Measurements from ENCODE around the gene IFT22. TPM values are rescaled to one million over a fixed set of nuclear protein-coding genes. Genes with fewer than 3 reads are reported as not detected.

Gene IFT22
- total RNA-seq, 1 experiment from 2014 or later, result 21.3 TPM

- DNase-seq, result no peak
Measured at GRCh38 chr7:101363196-101363733, 41.7 kb upstream of the IFT22 start.

More at GRCh38 chr7:101363196-101363733, 41.7 kb upstream of the IFT22 start:
- Histone ChIP-seq H3K79me2 (ENCODE audit: insufficient read depth, low read length) (peaks cover 4% of the 10 kb centered on the region; the same call in 1 of the 2 replicates), H3T11ph (ENCODE audit: low read length) (no peak overlapping the region), H3K27me3 (ENCODE audit: insufficient read depth, low read length) (no peaks in the 10 kb centered on the region), H2BK12ac (ENCODE audit: insufficient read length, low read depth, low read length) (no peak overlapping the region), H3K56ac (ENCODE audit: insufficient read length, low read depth, low read length) (no peak overlapping the region), H2AK5ac (ENCODE audit: insufficient read length, low read length) (no peak overlapping the region), H2BK5ac (ENCODE audit: insufficient read length, low read length) (no peak overlapping the region), H2BK20ac (ENCODE audit: low read depth, low read length, poor library complexity, severe bottlenecking) (no peak overlapping the region), H3K27ac (ENCODE audit: insufficient read length, low read depth, low read length) (no peak overlapping the region), H4K8ac (replicated peaks; ENCODE audit: insufficient read length, low read depth, low read length) (no peak overlapping the region), H3K9me3 (ENCODE audit: control insufficient read depth, low read depth, low read length) (no peaks in the 10 kb centered on the region), H3K23me2 (ENCODE audit: insufficient read length, low read depth, low read length, poor library complexity, severe bottlenecking) (peaks cover 5% of the 10 kb centered on the region), H4K91ac (ENCODE audit: insufficient read length, low read depth, low read length) (no peak overlapping the region), H2BK120ac (ENCODE audit: low read depth, low read length, poor library complexity, severe bottlenecking) (no peak overlapping the region), H3K4me2 (ENCODE audit: insufficient read depth, insufficient read length, low read length) (peak overlapping the region; percentile 95), H3K9ac (ENCODE audit: extremely low read depth, insufficient read length, low read length) (peak overlapping the region; percentile 83), H4K20me1 (ENCODE audit: control insufficient read depth, insufficient read depth, insufficient read length) (no peaks in the 10 kb centered on the region), H3K4ac (ENCODE audit: low read depth, low read length) (no peak overlapping the region; the same call in 1 of the 2 replicates), H4K5ac (ENCODE audit: insufficient read length, low read depth, low read length) (no peak overlapping the region), H2AFZ (ENCODE audit: low read length) (no peak overlapping the region), H3K23ac (ENCODE audit: insufficient read length, low read depth, low read length) (no peak overlapping the region), H2BK15ac (ENCODE audit: low read depth, low read length) (no peak overlapping the region), H3K4me1 (ENCODE audit: insufficient read depth, low read length) (no peaks in the 10 kb centered on the region), H3K18ac (ENCODE audit: insufficient read length, low read depth, low read length) (peak overlapping the region; percentile 100), H3K14ac (ENCODE audit: insufficient read depth, low read length) (peak overlapping the region; percentile 100), H3K79me1 (ENCODE audit: insufficient read depth, low read depth, low read length, poor library complexity, severe bottlenecking) (peaks cover 6% of the 10 kb centered on the region)
- Mint-ChIP-seq H3K36me3 (ENCODE audit: insufficient read depth in 1 of 3, low read depth in 3 of 3) (peaks cover 10 to 31% (median 29%) of the 10 kb centered on the region in 3 experiments), H3K27me3 (ENCODE audit: low read depth) (peaks cover 7% of the 10 kb centered on the region), H3K27ac (no peak overlapping the region), H3K9me3 (peaks cover 0 to 5% of the 10 kb centered on the region in 2 experiments; a peak in 4 of 5 replicates), H3K4me1 (peaks cover 8 to 21% of the 10 kb centered on the region in 2 experiments), H3K4me3 (peak overlapping the region; percentile 81 to 94)
- no peak for TF ChIP-seq CTCF (conservative IDR thresholded peaks at IDR 0.05)
- no CpG with 5 or more reads among the region's 46 CpGs for WGBS (ENCODE audit: extremely low coverage, insufficient read length, low lambda C conversion rate)

All from H9 (cell line).